ENCODE data around the gene FGF14.
"Not testable (repeated sequence)": the region's sequence is repeated elsewhere in the genome, so short reads cannot be mapped to it uniquely, and the experiment has no call there.

FGF14 gene

DNA sequence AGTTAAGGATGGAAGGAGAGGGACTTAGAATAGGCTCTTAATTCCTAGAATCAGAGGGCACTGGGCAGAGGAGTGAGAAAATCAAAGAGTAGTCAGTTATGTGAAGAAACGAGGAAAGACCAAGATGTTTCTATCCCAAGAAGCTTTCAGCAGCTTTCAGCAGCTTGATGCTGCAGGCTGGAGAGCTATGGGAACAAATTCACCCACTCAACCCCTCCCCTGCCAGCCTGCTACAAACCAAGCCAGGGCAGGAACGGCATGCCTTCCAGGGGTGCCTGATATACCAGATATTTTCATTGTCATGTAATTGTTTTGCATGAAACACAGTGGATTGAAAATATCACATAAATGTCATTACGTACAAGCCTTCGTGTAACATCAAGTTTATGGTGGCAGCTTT, 262.2 kb downstream of the FGF14 start:
- no peak for DNase-seq (ENCODE audit: low read depth in 1 of 2, low spot score in 1 of 2)

DNA sequence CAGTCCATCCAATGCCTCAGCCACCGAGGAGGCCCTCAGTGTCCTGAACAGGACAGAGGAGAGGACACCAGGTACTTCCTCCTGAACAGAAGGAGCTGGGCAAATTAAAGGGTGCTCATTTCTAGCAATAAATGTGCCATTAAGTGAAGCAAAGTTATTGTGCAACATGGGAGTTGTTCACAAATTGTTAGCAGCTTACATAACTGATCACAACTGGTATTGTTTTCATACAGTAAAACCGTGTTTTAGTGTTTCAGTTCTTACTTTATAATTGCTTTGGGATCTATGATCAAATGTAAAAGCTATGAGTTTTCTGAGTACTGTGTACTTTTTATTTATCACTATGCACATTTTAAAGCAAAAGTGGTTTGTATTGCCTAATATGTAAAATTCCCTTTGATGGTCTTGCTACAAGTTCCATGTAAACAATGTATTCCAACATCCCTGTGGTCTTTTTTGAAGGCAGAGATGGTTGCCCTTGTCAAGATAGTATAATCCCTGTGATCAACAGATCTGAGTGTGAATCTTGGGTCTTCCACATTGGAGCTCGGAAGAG, 263.1 kb downstream of the FGF14 start:
- no peak for DNase-seq (ENCODE audit: low read depth in 1 of 2, low spot score in 1 of 2)

DNA sequence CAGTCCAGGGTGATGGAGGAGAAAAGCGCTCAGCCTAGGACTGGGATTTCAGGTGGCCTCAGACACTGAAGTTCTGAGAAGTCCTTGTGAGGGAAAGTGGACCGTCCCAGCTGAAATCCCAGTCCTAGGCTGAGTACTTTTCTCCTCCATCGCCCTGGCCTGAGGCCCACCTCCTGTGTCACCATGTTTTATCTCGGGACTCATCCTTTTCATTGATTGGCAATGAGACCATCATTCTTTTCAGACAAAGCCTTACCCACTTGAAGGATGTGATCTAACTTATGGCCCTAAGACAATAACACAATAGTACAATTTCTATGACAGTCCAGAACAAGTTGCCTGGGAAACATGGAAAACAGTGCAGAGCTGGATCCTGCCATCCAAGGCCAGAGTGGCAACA, 263.9 kb downstream of the FGF14 start:
- DNase-seq (ENCODE audit: low read depth in 1 of 2, low spot score in 1 of 2): not testable (repeated sequence)

DNA sequence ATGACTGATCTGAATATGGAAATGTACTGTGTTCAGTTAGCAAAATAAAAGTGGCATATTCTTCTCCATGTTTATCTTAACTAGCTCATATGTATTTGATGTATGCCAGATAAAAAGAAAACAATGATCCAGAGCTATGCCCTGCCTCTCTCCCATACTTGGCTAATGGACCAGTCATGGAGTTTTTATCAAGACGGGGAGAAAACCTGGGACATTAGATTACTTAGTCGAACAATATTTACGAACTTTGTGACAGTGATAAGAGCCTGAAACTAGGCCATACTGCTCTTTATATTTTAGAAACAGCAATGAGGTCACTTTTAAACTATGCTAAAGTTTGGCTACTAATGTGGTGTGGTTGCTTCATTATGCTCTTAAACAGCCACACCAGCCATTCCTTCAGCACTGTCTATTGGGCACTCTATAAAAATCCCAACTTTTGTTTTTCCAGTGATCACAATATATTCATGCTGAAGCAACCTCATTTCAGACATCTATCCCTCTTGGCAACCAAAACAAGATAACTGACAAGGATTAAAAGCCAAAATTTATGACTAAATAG, 265.0 kb downstream of the FGF14 start:
- DNase-seq (ENCODE audit: low read depth in 1 of 2, low spot score in 1 of 2): no peak

DNA sequence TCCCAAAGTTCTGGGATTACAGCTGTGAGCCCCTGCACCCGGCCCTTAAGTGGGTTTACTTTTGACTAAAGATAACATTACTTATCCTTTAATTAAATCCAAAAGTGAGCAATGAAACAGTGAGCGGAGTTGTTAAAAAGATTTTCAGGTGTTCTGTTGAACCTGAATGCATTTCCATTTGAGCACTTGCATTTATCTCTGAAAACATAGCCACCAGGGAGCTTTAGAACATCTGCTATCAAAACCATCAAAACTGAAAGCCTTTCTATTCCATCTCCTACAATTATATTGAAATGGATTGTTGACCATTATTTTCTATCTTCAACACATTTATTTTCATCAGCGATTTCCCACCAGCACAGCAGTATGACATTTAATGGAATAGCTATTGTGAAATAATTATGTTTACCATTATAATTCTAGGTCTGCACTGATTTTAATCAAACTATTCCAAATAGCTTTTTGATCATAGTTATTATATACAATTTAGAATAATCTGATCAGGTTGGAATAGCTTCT, 269.0 kb downstream of the FGF14 start:
- no peak for DNase-seq (ENCODE audit: low read depth in 1 of 2, low spot score in 1 of 2)

DNA sequence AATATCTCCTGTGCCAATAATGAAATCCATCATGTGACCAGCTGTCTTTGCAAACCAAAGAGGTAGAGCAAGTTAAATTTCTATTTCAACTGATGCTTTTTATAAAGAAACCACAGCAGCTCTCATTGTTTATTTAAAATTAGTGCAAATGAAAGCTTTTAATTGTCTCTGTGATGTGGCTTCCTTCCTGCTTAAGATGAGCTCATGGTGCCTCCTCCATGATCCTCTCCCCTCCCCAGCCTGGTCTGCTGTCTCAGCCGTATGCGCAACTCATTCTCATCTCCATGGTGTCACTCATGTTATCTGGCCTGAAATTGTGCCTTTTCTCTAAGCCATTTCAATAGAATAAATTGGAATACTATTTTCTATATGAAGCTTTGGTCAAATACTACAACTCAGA, 270.6 kb downstream of the FGF14 start:
- no peak for DNase-seq (ENCODE audit: low read depth in 1 of 2, low spot score in 1 of 2)

DNA sequence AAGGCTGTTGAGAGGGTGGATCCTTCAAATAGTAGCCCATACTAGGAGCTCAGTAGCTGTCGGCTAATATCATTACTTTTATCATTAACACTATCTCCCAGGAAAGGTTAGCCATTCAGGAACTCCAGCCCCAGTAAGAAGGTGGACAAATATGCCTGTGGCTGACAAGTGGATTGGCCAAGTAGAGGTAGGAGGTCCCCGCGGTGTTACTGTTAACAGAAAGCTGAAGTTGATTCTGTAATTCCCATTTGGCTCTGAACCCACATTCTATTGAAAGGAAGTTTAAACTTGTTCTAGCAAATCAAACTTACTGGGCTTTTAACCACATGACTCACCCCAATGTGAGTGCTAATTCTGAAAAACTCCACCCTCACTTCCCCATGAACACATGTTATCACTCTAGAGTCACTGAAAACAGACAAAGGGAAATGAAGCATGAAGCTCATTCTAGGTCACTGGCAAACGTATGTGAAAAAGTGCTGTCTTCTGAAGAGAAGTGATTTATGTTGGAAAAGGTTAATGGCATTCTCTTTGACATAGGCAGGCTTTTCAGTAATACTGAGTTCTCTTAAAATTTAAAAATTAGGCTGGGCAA, 273.5 kb downstream of the FGF14 start:
- DNase-seq (ENCODE audit: low read depth in 1 of 2, low spot score in 1 of 2): no peak

DNA sequence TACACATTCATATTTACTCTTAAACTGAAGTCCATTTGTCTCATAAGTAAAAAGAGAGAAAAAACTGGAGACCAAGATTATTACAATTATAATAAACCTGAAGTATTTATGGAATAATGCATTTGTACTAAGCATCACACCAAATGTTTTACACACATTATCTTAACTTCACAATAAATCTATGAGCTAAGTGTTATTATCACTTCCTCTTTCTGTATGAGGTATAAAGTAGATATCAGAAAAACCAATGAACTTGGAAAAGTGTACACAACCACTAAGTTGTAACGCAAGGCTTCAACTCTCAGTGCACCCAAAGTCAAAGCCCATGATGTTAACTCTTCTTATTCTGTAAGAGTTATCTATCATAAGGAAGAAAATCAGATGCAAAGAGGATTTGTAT, 274.7 kb downstream of the FGF14 start:
- no peak for DNase-seq (ENCODE audit: low read depth in 1 of 2, low spot score in 1 of 2)

DNA sequence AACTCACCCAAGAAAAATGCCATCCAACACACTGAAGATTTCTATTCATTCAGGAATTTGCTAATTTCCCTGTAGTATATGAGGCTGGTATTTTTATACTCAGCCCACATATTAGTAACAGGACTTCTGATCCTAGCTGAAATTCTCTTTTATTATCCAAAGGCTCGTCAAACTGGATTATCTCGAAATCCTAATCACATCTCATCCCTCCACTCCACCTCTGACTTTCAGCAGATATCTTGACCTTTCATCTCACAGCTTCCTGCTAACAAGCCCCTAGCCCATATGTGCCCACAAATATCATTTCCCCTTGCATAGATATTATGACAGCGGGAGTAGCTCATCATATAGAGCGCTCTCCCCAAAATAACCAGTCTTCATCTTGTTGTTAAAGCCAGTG, 279.7 kb downstream of the FGF14 start:
- DNase-seq (ENCODE audit: low read depth in 1 of 2, low spot score in 1 of 2): no peak

DNA sequence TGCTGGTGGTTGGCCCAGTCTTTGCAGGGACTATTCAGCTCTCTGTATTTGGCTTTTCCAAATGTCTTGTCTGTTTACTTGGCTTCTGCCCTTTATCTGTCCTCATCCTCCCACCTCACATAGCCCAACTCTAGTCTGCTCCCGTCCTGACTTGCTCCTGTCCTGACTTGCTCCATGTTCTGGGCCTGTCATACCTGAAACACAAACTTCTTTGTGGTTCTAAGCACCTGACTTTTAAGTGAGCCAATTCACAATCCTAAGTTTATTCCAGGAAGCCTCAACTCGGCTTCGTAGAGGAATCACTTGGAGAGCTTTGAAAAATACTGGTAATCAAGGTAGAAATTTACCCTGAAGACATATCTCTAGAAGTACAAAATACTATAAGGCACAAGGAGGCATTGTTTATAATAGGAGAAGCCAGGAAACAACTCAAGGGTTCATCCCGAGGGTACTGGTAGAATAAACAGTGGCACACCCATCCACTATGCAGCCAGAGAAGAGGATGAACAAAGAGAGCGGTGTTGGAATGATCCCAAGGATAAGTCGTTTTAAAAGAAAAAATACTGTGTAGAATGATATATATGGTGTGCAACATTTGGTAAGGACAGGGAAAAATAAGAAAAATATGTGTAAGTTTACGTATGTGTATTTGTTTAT, 284.5 kb downstream of the FGF14 start:
- no peak for DNase-seq (ENCODE audit: low read depth in 1 of 2, low spot score in 1 of 2)

DNA sequence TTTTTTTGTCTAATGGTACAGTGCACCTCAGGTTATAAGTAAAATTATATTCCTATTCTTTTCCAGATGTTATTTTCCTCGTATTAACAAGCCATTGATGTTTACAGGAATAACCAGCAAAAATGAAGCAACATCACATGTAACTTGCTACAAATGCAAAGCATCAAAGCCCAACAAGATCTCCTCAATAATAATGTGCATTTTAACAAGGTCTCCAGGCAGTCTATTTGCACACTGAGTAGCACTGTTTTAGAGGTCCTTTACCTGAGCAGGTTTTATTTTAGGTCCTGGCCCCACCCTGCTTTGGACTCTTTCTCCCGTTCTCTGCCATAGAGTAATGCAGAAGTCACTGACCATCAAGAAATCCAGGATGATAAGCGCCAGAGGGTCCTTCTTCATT, 298.4 kb downstream of the FGF14 start:
- DNase-seq (ENCODE audit: low read depth in 1 of 2, low spot score in 1 of 2): no peak

DNA sequence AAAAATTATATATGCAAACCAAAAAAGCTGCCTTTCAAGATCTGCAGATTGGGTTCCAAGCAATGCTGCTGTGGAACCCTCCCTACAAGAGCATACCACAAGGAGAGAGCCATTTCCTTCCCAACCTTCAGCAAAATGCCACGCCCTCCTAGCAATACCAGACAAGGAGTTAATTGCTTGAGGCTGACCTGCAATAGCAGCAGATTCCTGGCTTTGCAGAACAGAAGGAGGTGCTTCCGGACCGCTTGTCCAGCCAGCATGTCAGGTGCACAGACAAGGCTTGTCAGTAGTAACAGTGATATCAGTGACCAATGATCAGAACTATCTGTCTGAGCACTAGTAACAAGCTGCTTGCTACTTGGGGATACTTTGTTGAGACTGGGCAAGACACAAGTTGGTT, 301.6 kb downstream of the FGF14 start:
- no peak for DNase-seq (ENCODE audit: low read depth in 1 of 2, low spot score in 1 of 2)

DNA sequence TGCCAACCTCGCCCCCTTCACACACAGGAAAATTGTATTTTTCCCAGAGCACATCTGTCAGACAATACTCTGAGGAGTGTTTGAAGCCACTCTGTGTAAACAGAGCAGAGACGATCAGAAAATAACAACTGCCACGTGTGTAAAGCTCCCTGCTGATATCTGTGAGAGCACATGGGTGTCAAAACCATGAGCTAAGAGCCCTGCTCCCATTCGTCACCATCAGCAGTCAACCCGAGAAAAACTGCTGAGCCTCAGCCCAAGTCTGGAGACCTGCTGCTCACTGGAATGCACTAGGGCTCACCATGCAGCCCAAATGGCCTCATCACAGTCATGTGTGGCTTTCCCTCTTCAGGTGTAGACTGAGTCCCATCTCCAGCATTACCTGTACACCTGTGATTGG, 304.1 kb downstream of the FGF14 start:
- no peak for DNase-seq (ENCODE audit: low read depth in 1 of 2, low spot score in 1 of 2)

DNA sequence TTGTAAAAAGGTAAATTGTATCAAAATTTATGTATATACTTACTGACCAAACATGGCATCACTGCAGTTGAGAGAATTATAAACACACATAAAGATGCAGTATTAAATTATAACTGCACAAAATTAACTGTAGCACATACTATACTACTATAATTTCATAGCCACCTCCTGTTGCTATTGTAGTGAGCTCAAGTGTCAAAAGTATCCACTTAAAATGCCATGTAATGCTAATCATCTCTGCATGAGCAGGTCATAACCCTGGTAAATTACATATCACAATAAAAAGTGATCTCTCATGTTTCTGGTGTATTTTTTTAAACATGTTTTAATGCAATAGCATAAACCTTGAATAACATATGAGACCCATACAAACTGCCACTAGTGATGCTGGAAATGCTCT, 308.6 kb downstream of the FGF14 start:
- not testable (repeated sequence) for DNase-seq (ENCODE audit: low read depth in 1 of 2, low spot score in 1 of 2)

DNA sequence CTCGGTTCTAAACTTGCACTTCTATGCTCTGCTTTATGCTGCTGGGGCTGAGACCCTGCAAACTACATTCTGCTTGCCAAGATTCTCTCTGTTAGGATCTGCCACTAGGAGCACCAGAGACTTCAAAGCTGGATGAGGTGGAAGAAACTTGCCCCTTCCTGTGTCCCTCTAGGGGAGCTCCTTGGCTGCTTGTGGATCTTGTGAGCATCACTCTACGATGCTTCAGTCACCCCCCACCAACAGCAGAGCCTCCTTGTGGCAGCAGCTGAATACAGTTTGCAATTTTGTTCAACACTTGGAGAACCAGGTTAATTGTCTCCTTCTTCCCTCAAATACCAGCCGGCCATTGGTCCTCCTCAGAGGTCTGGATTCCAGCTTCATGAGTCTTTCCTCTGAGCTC, 310.6 kb downstream of the FGF14 start:
- DNase-seq (ENCODE audit: low read depth in 1 of 2, low spot score in 1 of 2): no peak

DNA sequence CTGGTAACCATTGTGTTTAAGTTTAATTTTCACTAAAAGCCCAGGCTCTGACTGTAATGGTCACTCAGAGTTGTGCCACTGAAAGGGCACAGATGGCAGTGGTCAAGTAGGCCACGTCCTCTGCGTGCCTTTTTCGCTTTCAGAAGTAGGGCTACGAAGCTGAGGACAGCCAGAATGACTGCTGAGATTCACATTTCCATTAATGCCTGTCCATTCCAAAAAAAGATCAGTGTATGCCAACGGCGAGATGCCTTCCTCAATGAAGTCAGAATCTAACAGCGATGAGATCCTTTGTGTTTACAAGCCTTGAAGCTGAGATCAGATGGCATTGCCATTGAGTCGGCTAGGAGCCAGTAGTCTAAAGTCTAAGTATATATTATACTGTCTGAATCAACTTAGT, 311.3 kb downstream of the FGF14 start:
- DNase-seq (ENCODE audit: low read depth in 1 of 2, low spot score in 1 of 2): no peak

DNA sequence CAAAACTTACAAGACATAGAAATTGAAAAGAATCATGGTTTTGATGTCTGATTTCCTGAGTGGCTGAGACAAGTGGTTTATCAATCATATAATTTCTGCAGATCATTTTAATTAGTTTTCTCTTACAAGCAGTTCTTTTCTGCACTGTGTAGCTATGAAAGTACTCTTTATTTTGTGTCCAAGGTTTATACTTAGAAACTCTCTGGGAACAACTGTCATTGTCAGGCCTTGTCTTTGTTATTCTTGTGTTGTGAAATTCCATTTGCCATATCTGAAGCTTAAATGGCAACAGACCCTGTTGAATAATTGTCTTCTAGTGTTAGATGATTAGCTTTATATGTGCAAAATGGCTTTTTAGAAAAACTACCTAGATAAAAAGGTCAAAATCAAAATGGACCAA, 312.1 kb downstream of the FGF14 start:
- no peak for DNase-seq (ENCODE audit: low read depth in 1 of 2, low spot score in 1 of 2)

DNA sequence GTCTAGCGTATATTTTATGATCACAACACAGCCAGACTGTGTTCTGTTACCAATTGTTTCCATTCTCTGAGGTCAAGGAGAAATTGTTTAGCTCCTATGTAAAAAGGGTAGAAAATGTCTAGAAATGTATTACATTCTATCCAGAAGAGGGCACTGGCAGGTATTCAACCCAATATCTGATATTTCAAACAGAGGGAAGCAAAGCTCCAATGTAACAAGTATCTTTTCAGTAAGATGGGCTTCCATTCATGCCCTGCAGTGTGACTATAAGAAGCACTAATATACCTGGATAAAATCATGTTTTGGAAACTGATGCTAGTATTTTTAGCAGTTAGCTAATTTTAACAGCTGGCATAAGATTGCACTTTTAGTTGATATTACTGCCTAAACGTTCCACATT, 312.7 kb downstream of the FGF14 start:
- no peak for DNase-seq (ENCODE audit: low read depth in 1 of 2, low spot score in 1 of 2)

DNA sequence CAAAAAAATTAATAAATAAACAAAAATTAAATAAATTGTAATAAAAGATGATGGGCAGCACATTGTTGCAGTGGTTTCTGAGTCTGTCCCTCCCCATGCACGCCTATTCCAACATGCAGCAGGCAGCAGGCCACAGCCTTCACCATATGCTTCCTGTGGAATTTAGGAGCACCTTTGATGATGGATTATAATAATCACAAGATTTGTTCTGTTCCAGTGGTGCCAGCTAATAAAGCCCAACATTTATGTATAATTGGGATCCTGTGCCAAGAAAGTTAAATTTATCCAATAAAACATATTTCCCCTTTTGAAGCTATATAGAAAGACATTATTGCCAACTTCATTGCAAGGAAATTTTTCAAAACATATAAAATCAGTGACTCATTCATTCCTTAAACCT, 328.6 kb downstream of the FGF14 start:
- no peak for DNase-seq (ENCODE audit: low read depth in 1 of 2, low spot score in 1 of 2)

DNA sequence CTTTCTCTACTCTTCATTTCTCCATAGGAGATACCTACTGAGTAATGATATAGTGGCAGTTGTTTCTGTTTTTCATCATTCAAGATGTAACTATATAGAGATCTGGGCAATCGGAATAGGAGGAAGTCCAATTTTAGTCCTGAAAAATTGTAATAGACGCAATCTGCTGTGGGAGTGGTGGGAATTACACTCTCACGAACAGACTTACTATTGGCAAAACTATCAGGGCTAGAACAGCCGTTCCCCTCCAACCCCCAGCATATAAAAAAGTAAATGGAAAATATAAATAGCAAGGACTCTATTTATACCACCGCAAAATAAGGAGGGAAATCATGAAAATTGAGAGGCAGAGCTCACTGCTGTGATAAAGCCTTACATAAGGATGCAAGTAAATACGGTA, 330.1 kb downstream of the FGF14 start:
- DNase-seq (ENCODE audit: low read depth in 1 of 2, low spot score in 1 of 2): no peak

DNA sequence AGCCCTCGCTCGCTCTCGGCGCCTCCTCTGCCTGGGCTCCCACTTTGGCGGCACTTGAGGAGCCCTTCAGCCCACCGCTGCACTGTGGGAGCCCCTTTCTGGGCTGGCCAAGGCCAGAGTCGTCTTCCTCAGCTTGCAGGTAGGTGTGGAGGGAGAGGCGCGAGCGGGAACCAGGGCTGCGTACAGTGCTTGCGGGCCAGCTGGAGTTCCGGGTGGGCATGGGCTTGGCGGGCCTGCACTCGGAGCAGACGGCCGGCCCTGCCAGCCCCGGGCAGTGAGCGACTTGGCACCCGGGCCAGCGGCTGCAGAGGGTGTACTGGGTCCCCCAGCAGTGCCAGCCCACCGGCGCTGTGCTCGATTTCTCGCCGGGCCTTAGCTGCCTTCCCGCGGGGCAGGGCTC, 333.5 kb downstream of the FGF14 start:
- DNase-seq (ENCODE audit: low read depth in 1 of 2, low spot score in 1 of 2): not testable (repeated sequence)

DNA sequence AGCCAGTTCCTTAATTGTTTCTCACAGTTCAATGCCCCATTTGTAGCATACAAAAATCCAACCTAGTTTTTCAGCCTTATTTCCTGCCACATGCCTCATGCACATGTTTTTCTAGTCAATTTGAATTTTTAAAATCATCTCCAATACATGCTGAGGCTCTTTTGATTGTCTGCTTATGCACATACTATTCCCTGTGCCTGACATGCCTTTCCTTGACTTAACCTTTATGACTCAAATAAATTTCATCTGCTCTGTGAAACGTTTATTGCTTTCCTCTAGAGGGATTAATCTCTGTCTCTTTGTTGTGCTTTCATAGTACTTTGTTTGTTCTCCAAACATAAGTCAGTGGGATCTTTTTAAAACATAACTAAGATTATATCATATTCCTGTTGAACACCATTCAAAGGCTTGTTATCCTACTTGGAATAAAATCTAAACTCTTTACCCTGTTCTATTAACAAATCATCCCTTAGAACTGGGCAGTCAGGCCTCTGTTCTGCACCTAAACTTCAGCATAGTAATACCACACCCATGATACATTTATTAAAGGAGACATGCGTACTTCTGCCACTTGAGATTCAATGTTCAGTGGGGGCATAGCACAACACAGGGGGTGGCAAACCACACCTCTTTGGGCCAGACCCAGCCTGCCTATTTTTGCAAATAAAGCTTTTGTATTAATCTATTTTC, 346.6 kb downstream of the FGF14 start:
- DNase-seq (ENCODE audit: low read depth in 1 of 2, low spot score in 1 of 2): no peak

Measured in stimulated activated CD4-positive, alpha-beta T cell treated with anti-CD3 and anti-CD28 coated beads, Interleukin-15, amount 100 ng/mL, for 1 hour (primary cell).